ENCODE data around the gene PRR9.

Gene PRR9

GRCh38 chr1:153190373-153190772, 27.0 kb upstream of the PRR9 start:
- 0 out of 2 replicates have a peak, but pooled peaks have one; percentile 21 for TF ChIP-seq CTCF (IDR thresholded peaks at IDR 0.05; ENCODE audit: low read depth, low read length)
- DNase-seq = no peak
- H3K27me3 ChIP-seq = no peaks in the 10 kb centered on the region
- H3K4me3 ChIP-seq (ENCODE audit: low read depth, low read length) = no peak overlapping the region
- H3K4me1 ChIP-seq = no peaks in the 10 kb centered on the region
- H3K9me3 ChIP-seq = no peaks in the 10 kb centered on the region
- H3K36me3 ChIP-seq = no peaks in the 10 kb centered on the region

GRCh38 chr1:153192697-153193096, 24.7 kb upstream of the PRR9 start:
- no peak for DNase-seq
- peak; percentile 42 for TF ChIP-seq CTCF (IDR thresholded peaks at IDR 0.05; ENCODE audit: low read depth, low read length)
- H3K27me3 ChIP-seq = no peaks in the 10 kb centered on the region
- no peaks in the 10 kb centered on the region for H3K4me1 ChIP-seq
- H3K4me3 ChIP-seq (ENCODE audit: low read depth, low read length) = no peak overlapping the region
- H3K36me3 ChIP-seq = no peaks in the 10 kb centered on the region
- no peaks in the 10 kb centered on the region for H3K9me3 ChIP-seq

- Histone ChIP-seq H3K36me3 (no peaks in the 10 kb centered on the region), H3K27me3 (0 out of 2 replicates have a peak, but pooled peaks cover 7% of the 10 kb centered on the region), H3K9me3 (no peaks in the 10 kb centered on the region), H3K4me3 (ENCODE audit: low read depth, low read length) (no peak overlapping the region), H3K4me1 (no peaks in the 10 kb centered on the region)
- no peak for TF ChIP-seq CTCF (IDR thresholded peaks at IDR 0.05; ENCODE audit: low read depth, low read length)
- no peak for DNase-seq
Observed at GRCh38 chr1:153194331-153195050, 22.9 kb upstream of the PRR9 start.

GRCh38 chr1:153195216-153195615, 22.2 kb upstream of the PRR9 start:
- DNase-seq = no peak
- Histone ChIP-seq H3K9me3 (no peaks in the 10 kb centered on the region), H3K36me3 (no peaks in the 10 kb centered on the region), H3K27me3 (0 out of 2 replicates have a peak, but pooled peaks cover 7% of the 10 kb centered on the region), H3K4me3 (ENCODE audit: low read depth, low read length) (no peak overlapping the region), H3K4me1 (no peaks in the 10 kb centered on the region)
- no peak for TF ChIP-seq CTCF (IDR thresholded peaks at IDR 0.05; ENCODE audit: low read depth, low read length)

- no peaks in the 10 kb centered on the region for H3K36me3 ChIP-seq
- no peaks in the 10 kb centered on the region for H3K9me3 ChIP-seq
- H3K4me1 ChIP-seq = no peaks in the 10 kb centered on the region
- DNase-seq = no peak
- peaks cover 9% of the 10 kb centered on the region; the same call in 1 of the 2 replicates for H3K27me3 ChIP-seq
- no peak overlapping the region for H3K4me3 ChIP-seq (ENCODE audit: low read depth, low read length)
- no peak for TF ChIP-seq CTCF (IDR thresholded peaks at IDR 0.05; ENCODE audit: low read depth, low read length)
Observed at GRCh38 chr1:153202006-153202405, 15.4 kb upstream of the PRR9 start.

GRCh38 chr1:153203130-153203529, 14.3 kb upstream of the PRR9 start, which contains the start of gene LELP1:
Gene LELP1, plus strand, starts transcription at chr1:153203430. Its CDS starts 1,278 bp downstream, at chr1:153204708.
- Histone ChIP-seq H3K36me3 (no peaks in the 10 kb centered on the region), H3K4me1 (no peaks in the 10 kb centered on the region), H3K9me3 (no peaks in the 10 kb centered on the region), H3K4me3 (ENCODE audit: low read depth, low read length) (no peak within 1 kb of the TSS), H3K27me3 (peaks cover 12% of the 10 kb centered on the region; the same call in 1 of the 2 replicates)
- no peak for DNase-seq
- no peak for TF ChIP-seq CTCF (IDR thresholded peaks at IDR 0.05; ENCODE audit: low read depth, low read length)
